Activated CD4-positive, alpha-beta T cell treated with anti-CD3 and anti-CD28 coated beads, Interleukin-2, amount 50 U/mL, for 16 hours (primary cell): ENCODE results near the gene ATF2.
A peak's percentile ranks its signal among the peaks of the same experiment; 100 is the strongest.

ENCODE experiments used
- DNase-seq: peaks from one replicate; pipeline ENCODE4 v3.0.0-alpha.2; 2020

ATF2 gene

GRCh38 chr2:175167792-175168563, at the start of gene ATF2:
TSS of gene ATF2 (minus strand) at chr2:175168203. CDS start at chr2:175136443, 31,760 bp downstream.
- peak; percentile 100 for DNase-seq

GRCh38 chr2:175207741-175208438, 39.9 kb upstream of the ATF2 start:
- no peak for DNase-seq

- DNase-seq: no peak
These were observed 38.9 kb upstream of the ATF2 start for GRCh38 chr2:175206866-175207265.

GRCh38 chr2:175205523-175205922, 37.5 kb upstream of the ATF2 start:
- DNase-seq: no peak

GRCh38 chr2:175203621-175204496, 35.9 kb upstream of the ATF2 start:
- peak; percentile 66 for DNase-seq

- no peak for DNase-seq
These were observed 27.0 kb upstream of the ATF2 start for GRCh38 chr2:175195012-175195411.

GRCh38 chr2:175188761-175189160, 20.8 kb upstream of the ATF2 start:
- no peak for DNase-seq

- DNase-seq: peak; percentile 26
These were observed 19.4 kb upstream of the ATF2 start for GRCh38 chr2:175187378-175187777.

GRCh38 chr2:175183674-175184073, 15.7 kb upstream of the ATF2 start:
- no peak for DNase-seq

GRCh38 chr2:175181877-175182308, 13.9 kb upstream of the ATF2 start:
- DNase-seq: no peak

GRCh38 chr2:175181104-175181876, 13.3 kb upstream of the ATF2 start, which contains the start of gene ATP5MC3:
TSS of gene ATP5MC3 (minus strand) at chr2:175181710. CDS start at chr2:175181393, 317 bp downstream.
- peak; percentile 97 for DNase-seq

GRCh38 chr2:175180701-175181103, 12.7 kb upstream of the ATF2 start:
- DNase-seq: peak; percentile 65

GRCh38 chr2:175176624-175177023, 8.6 kb upstream of the ATF2 start:
- DNase-seq: no peak

GRCh38 chr2:175175896-175176295, 7.9 kb upstream of the ATF2 start:
- no peak for DNase-seq

- DNase-seq: no peak
These were observed 7.3 kb upstream of the ATF2 start for GRCh38 chr2:175175320-175175719.

GRCh38 chr2:175170659-175171304, 2.8 kb upstream of the ATF2 start:
- DNase-seq: no peak

GRCh38 chr2:175169191-175169590, 1.2 kb upstream of the ATF2 start:
- peak; percentile 24 for DNase-seq

GRCh38 chr2:175168564-175168945, 552 bp upstream of the ATF2 start:
- DNase-seq: no peak

GRCh38 chr2:175167076-175167791, 769 bp downstream of the ATF2 start:
- no peak for DNase-seq

GRCh38 chr2:175166216-175166824, 1.7 kb downstream of the ATF2 start:
- no peak for DNase-seq

- DNase-seq: no peak
These were observed 3.8 kb downstream of the ATF2 start for GRCh38 chr2:175164235-175164634.
